Measurements from ENCODE around the gene YY1.

Gene YY1

GRCh38 chr14:100238419-100239210, at the start of gene YY1:
Gene YY1, plus strand, starts transcription at chr14:100239144. Its CDS starts 101 bp downstream, at chr14:100239245.
- Histone ChIP-seq H3K4me3 (ENCODE audit: low read length) (peak within 1 kb of the TSS; percentile 92), H3K9me3 (ENCODE audit: control insufficient read depth, low read depth, low read length) (no peaks in the 10 kb centered on the region), H3K36me3 (ENCODE audit: control insufficient read depth, low read depth, low read length) (peaks cover 5% of the 10 kb centered on the region), H3K27me3 (ENCODE audit: control insufficient read depth, insufficient read depth, low read length) (no peaks in the 10 kb centered on the region), H3K27ac (ENCODE audit: low read length) (peak within 1 kb of the TSS; percentile 73), H3K4me1 (ENCODE audit: control insufficient read depth, low read depth, low read length) (peaks cover 5% of the 10 kb centered on the region), H3K9ac (ENCODE audit: low read length) (peak within 1 kb of the TSS; percentile 94)

GRCh38 chr14:100190126-100190525, 48.8 kb upstream of the YY1 start:
- Histone ChIP-seq H3K27me3 (ENCODE audit: control insufficient read depth, insufficient read depth, low read length) (no peaks in the 10 kb centered on the region), H3K9me3 (ENCODE audit: control insufficient read depth, low read depth, low read length) (no peaks in the 10 kb centered on the region), H3K36me3 (ENCODE audit: control insufficient read depth, low read depth, low read length) (no peaks in the 10 kb centered on the region), H3K4me3 (ENCODE audit: low read length) (no peak overlapping the region), H3K9ac (ENCODE audit: low read length) (no peak overlapping the region), H3K4me1 (ENCODE audit: control insufficient read depth, low read depth, low read length) (peaks cover 8% of the 10 kb centered on the region), H3K27ac (ENCODE audit: low read length) (no peak overlapping the region)

DNA sequence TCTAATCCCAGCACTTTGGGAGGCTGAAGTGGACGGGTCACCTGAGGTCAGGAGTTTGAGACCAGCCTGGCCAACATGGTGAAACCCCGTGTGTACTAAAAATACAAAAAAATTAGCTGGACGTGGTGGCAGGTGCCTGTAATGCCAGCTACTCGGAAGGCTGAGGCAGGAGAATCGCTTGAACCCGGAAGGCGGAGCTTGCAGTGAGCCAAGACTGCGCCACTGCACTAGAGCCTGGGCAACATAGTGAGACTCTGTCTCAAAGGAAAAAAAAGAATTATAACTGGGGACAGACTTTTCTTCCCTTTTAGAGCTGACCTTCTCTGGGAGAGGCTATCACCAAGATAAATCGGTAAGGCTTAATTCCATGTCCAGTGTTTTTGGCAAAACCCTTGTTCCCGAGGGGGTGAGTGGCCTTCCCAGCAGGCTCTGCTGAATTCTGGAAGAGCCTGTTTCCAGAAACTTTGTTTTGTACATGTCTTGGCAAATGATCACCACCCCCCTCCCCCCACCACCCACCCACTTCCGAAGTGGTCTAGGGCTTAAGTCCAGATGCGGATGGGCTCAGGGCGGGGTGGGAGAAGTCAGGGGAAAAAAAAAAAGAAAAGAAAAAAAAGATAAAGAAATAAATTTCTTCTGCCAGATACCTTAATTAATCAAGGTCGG, 47.2 kb upstream of the YY1 start:
- Histone ChIP-seq H3K27me3 (ENCODE audit: control insufficient read depth, insufficient read depth, low read length) (no peaks in the 10 kb centered on the region), H3K4me1 (ENCODE audit: control insufficient read depth, low read depth, low read length) (peaks cover 8% of the 10 kb centered on the region), H3K4me3 (ENCODE audit: low read length) (no peak overlapping the region), H3K9ac (ENCODE audit: low read length) (no peak overlapping the region), H3K27ac (ENCODE audit: low read length) (no peak overlapping the region), H3K36me3 (ENCODE audit: control insufficient read depth, low read depth, low read length) (no peaks in the 10 kb centered on the region), H3K9me3 (ENCODE audit: control insufficient read depth, low read depth, low read length) (no peaks in the 10 kb centered on the region)

- Histone ChIP-seq H3K36me3 (ENCODE audit: control insufficient read depth, low read depth, low read length) (no peaks in the 10 kb centered on the region), H3K27ac (ENCODE audit: low read length) (no peak overlapping the region), H3K9me3 (ENCODE audit: control insufficient read depth, low read depth, low read length) (no peaks in the 10 kb centered on the region), H3K27me3 (ENCODE audit: control insufficient read depth, insufficient read depth, low read length) (no peaks in the 10 kb centered on the region), H3K4me3 (ENCODE audit: low read length) (peak overlapping the region; percentile 40), H3K9ac (ENCODE audit: low read length) (peak overlapping the region; percentile 34), H3K4me1 (ENCODE audit: control insufficient read depth, low read depth, low read length) (peaks cover 8% of the 10 kb centered on the region)
Observed at GRCh38 chr14:100192250-100192671, 46.7 kb upstream of the YY1 start.

- H3K9ac ChIP-seq (ENCODE audit: low read length), result peak overlapping the region; percentile 34
- H3K36me3 ChIP-seq (ENCODE audit: control insufficient read depth, low read depth, low read length), result no peaks in the 10 kb centered on the region
- no peak overlapping the region for H3K27ac ChIP-seq (ENCODE audit: low read length)
- H3K4me3 ChIP-seq (ENCODE audit: low read length), result peak overlapping the region; percentile 40
- H3K9me3 ChIP-seq (ENCODE audit: control insufficient read depth, low read depth, low read length), result no peaks in the 10 kb centered on the region
- H3K4me1 ChIP-seq (ENCODE audit: control insufficient read depth, low read depth, low read length), result peaks cover 8% of the 10 kb centered on the region
- H3K27me3 ChIP-seq (ENCODE audit: control insufficient read depth, insufficient read depth, low read length), result no peaks in the 10 kb centered on the region
Observed at GRCh38 chr14:100192672-100193416, 46.1 kb upstream of the YY1 start.

GRCh38 chr14:100193417-100194357, 45.3 kb upstream of the YY1 start:
- Histone ChIP-seq H3K9me3 (ENCODE audit: control insufficient read depth, low read depth, low read length) (no peaks in the 10 kb centered on the region), H3K27me3 (ENCODE audit: control insufficient read depth, insufficient read depth, low read length) (no peaks in the 10 kb centered on the region), H3K27ac (ENCODE audit: low read length) (no peak overlapping the region), H3K9ac (ENCODE audit: low read length) (peak overlapping the region; percentile 9), H3K4me1 (ENCODE audit: control insufficient read depth, low read depth, low read length) (peaks cover 8% of the 10 kb centered on the region), H3K4me3 (ENCODE audit: low read length) (peak overlapping the region; percentile 18), H3K36me3 (ENCODE audit: control insufficient read depth, low read depth, low read length) (no peaks in the 10 kb centered on the region)

DNA sequence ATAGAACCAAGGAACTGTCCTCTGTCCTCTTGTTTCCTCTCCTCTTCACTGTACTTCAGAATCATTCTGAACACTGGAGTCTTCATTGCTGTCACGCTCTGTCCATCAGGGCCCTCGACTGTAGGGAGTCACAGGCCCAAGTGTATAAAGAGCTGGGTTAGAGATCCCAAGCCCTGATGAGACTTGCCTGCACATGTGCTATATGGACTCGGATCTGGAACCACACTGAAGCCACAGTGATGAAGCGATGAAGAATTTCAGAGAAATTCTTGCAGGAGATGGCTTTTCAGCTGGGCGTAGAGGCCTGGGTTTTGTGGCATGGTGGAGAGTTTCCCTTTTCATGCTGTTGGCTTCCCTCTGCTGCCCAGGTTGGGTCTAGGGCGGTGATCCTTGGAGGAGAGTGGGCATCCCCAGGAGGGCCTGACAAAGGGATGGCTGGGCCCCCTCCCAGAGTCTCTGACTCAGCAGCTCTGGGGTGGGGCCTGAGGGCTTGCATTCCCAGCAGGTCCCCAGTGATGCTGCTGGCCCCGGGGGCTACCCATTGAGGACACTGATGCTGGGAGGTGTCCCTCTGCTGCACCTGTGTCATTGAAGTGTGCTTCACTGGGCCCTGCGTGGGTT, 39.6 kb upstream of the YY1 start:
- Histone ChIP-seq H3K4me1 (ENCODE audit: control insufficient read depth, low read depth, low read length) (no peaks in the 10 kb centered on the region), H3K27ac (ENCODE audit: low read length) (no peak overlapping the region), H3K9me3 (ENCODE audit: control insufficient read depth, low read depth, low read length) (no peaks in the 10 kb centered on the region), H3K36me3 (ENCODE audit: control insufficient read depth, low read depth, low read length) (no peaks in the 10 kb centered on the region), H3K9ac (ENCODE audit: low read length) (no peak overlapping the region), H3K4me3 (ENCODE audit: low read length) (no peak overlapping the region), H3K27me3 (ENCODE audit: control insufficient read depth, insufficient read depth, low read length) (no peaks in the 10 kb centered on the region)

DNA sequence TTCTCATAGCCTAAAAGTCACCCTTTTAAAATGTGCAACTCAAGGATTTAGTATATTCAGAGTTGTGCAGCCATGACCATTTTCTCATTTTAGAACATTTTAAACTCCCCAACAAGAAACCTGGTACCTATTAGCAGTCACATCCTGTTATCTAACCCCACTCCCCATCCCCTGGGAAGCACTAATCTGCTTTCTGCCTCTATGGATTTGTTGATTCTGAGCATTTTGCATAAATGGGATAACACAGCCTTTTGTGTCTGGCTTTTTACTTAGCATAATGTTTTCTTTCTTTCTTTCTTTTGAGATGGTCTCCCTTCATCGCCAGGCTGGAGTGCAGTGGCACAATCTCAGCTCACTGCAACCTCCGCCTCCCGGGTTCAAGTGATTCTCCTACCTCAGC, 38.6 kb upstream of the YY1 start:
- Histone ChIP-seq H3K27me3 (ENCODE audit: control insufficient read depth, insufficient read depth, low read length) (no peaks in the 10 kb centered on the region), H3K9ac (ENCODE audit: low read length) (no peak overlapping the region), H3K4me1 (ENCODE audit: control insufficient read depth, low read depth, low read length) (no peaks in the 10 kb centered on the region), H3K36me3 (ENCODE audit: control insufficient read depth, low read depth, low read length) (no peaks in the 10 kb centered on the region), H3K9me3 (ENCODE audit: control insufficient read depth, low read depth, low read length) (no peaks in the 10 kb centered on the region), H3K4me3 (ENCODE audit: low read length) (no peak overlapping the region), H3K27ac (ENCODE audit: low read length) (no peak overlapping the region)

GRCh38 chr14:100201701-100202100, 37.2 kb upstream of the YY1 start:
- no peaks in the 10 kb centered on the region for H3K27me3 ChIP-seq (ENCODE audit: control insufficient read depth, insufficient read depth, low read length)
- no peak overlapping the region for H3K4me3 ChIP-seq (ENCODE audit: low read length)
- H3K27ac ChIP-seq (ENCODE audit: low read length), result no peak overlapping the region
- no peaks in the 10 kb centered on the region for H3K9me3 ChIP-seq (ENCODE audit: control insufficient read depth, low read depth, low read length)
- no peaks in the 10 kb centered on the region for H3K36me3 ChIP-seq (ENCODE audit: control insufficient read depth, low read depth, low read length)
- no peaks in the 10 kb centered on the region for H3K4me1 ChIP-seq (ENCODE audit: control insufficient read depth, low read depth, low read length)
- H3K9ac ChIP-seq (ENCODE audit: low read length), result no peak overlapping the region

DNA sequence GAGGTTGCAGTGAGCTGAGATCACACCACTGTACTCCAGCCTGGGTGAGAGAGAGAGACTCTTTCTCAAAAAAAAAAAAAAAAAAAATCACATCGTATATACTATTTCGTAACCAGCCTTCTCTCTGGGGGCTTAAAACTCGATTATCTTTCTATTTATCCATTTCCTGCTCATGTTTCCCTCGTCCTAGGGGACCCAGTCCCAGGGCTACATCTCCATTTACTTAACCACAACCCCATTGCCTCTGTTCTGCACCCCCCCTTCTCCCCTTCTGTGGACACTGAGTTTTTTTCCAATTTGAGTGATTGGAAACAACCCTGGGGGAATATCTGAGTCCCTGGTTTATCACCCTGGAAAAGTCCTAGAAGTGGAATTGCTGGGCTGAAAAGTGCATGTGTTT, 36.2 kb upstream of the YY1 start:
- H3K4me3 ChIP-seq (ENCODE audit: low read length), result no peak overlapping the region
- no peak overlapping the region for H3K9ac ChIP-seq (ENCODE audit: low read length)
- H3K4me1 ChIP-seq (ENCODE audit: control insufficient read depth, low read depth, low read length), result no peaks in the 10 kb centered on the region
- H3K27ac ChIP-seq (ENCODE audit: low read length), result no peak overlapping the region
- no peaks in the 10 kb centered on the region for H3K27me3 ChIP-seq (ENCODE audit: control insufficient read depth, insufficient read depth, low read length)
- H3K36me3 ChIP-seq (ENCODE audit: control insufficient read depth, low read depth, low read length), result no peaks in the 10 kb centered on the region
- no peaks in the 10 kb centered on the region for H3K9me3 ChIP-seq (ENCODE audit: control insufficient read depth, low read depth, low read length)
